HFFc6 (cell line): Measurements from ENCODE around the gene CASP9. TPM values are rescaled to one million over a fixed set of nuclear protein-coding genes. Genes with fewer than 3 reads are reported as not detected.
A peak's percentile ranks its signal among the peaks of the same experiment; 100 is the strongest.

Experiments
- DNase-seq: peaks from one replicate; pipeline ENCODE4 v3.0.0-alpha.2; 2018
- H3K27ac Mint-ChIP-seq: 2 replicates; pipeline ENCODE4 v1.8.0; 2020; ENCODE audit warnings: mild to moderate bottlenecking, mixed read lengths
- H3K27me3 Mint-ChIP-seq: 2 replicates; pipeline ENCODE4 v1.8.0; 2021; ENCODE audit warnings: mild to moderate bottlenecking, moderate library complexity, mixed read lengths; ENCODE audit not compliant: insufficient read depth
- H3K36me3 Mint-ChIP-seq: 2 replicates; pipeline ENCODE4 v1.8.0; 2021; ENCODE audit warnings: low read depth, mixed read lengths
- H3K4me1 Mint-ChIP-seq: 2 replicates; pipeline ENCODE4 v1.8.0; 2020; ENCODE audit warnings: low read depth, mixed read lengths
- H3K4me3 Mint-ChIP-seq: 2 replicates; pipeline ENCODE4 v1.8.0; 2020; ENCODE audit warnings: mild to moderate bottlenecking, moderate library complexity, mixed read lengths
- H3K9me3 Mint-ChIP-seq: 2 replicates; pipeline ENCODE4 v1.8.0; 2020; ENCODE audit warnings: mild to moderate bottlenecking, mixed read lengths
- CTCF ChIP-seq: fragments of 200-600 bp; sonication (generic); IDR thresholded peaks from 2 replicates; pipeline ENCODE4 v1.5.0; 2021; ENCODE audit warnings: antibody characterized with exemption, mild to moderate bottlenecking
- total RNA-seq, 6 experiments: library from RNA; stranded (reverse); fragmentation: NEBNext Ultra II Directional; extraction: Animal tissue kit (Norgen Biotek cat#: 25700); gene quantifications; 2 replicates in 1 of 6; 3 replicates in 5 of 6; pipeline ENCODE4 v1.2.3, GENCODE V29; 2021

The CASP9 gene
- total RNA-seq, 6 experiments from 2014 or later: 7.2 to 8.9 (median 7.8) TPM

DNA sequence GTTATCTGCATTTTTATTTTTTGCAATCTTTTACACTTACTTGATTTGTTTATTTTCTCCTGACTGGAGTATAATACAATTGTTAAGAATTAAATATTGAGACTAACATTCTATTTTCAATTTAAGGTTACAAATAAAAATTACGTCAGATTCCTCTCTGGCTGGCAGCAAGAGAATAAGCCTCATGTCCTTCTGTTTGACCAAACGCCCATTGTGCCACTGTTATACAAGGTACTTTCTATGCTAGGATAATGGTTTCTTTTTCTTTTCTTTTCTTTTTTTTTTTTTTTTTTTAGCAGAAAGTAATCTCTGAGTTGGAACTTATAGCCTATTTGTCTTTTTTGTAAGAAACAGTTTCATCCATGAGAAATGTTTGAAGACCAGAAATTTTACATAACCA lies 22.6 kb upstream of the CASP9 start:
- DNase-seq: no peak
- no peaks in the 10 kb centered on the region for H3K27me3 Mint-ChIP-seq
- H3K4me1 Mint-ChIP-seq: peaks cover 18% of the 10 kb centered on the region
- TF ChIP-seq CTCF: no peak
- no peaks in the 10 kb centered on the region for H3K9me3 Mint-ChIP-seq
- H3K36me3 Mint-ChIP-seq: peaks cover 13% of the 10 kb centered on the region
- no peak overlapping the region for H3K27ac Mint-ChIP-seq
- no peak overlapping the region for H3K4me3 Mint-ChIP-seq

DNA sequence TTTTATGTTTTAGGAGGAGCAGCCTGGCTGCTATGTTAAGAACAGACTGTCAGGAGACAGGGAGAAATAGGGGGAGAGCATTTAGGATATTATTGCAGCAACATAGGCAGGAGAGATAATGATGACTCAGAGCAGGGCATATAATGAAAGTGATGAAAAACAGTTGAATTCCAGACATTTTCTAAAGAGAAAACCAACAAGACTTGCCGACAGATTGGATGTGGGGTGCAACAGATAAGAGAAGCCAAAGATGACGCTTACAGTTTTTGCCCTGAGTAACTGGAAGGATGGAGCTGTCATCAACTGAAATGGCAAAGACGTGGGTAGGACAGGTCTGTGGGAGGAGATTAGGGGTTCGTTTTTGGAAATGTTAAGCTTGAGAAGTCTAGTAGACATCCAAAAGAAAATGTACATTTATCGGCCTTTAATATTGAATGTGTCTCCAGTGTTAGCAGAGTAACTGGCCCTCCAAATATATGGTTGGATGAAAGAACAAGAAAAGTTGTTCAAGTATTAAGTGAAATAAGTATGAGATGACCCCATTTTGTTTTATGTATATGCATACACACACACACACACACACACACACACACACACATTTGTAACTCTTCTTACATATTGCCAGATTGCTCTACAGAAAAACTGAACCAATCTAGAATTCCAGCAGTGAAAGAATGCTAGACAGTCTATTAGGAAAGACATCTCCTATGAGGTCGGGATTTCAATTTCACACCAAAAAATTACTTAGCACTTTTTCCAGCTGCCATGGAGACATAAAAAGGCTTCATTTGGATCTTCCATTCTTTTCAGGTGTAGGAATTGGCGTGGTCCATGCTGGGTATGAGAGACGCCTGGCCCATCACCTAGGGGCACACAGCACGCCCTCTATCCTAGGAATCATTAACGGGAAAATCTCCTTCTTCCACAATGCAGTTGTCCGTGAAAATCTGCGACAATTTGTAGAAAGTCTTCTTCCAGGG lies 19.9 kb upstream of the CASP9 start:
- Mint-ChIP-seq H3K4me1 (peaks cover 24% of the 10 kb centered on the region), H3K9me3 (no peaks in the 10 kb centered on the region), H3K4me3 (no peak overlapping the region), H3K27me3 (no peaks in the 10 kb centered on the region), H3K27ac (peak overlapping the region; percentile 51), H3K36me3 (peaks cover 28% of the 10 kb centered on the region)
- peak; percentile 43 for DNase-seq
- no peak for TF ChIP-seq CTCF

DNA sequence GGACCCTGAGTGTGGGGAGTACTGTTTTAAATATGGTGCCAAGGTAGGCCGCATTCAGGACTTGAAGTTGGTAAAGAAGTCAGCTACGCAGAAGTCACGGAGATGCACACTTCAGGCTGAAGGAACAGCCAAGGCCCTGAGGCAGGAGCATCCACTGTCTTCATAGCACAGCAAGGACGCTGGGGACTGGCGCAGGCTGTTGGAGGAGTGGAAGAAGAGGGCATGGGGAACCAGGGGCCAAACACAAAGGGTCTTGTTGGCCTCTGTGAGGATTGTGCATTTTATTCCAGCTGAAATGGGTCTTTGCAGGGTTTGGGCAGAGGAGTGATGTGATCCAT lies 19.2 kb upstream of the CASP9 start:
- no peak for TF ChIP-seq CTCF
- Mint-ChIP-seq H3K9me3 (no peaks in the 10 kb centered on the region), H3K4me3 (no peak overlapping the region; the same call in 1 of the 2 replicates), H3K4me1 (peaks cover 24% of the 10 kb centered on the region), H3K27me3 (no peaks in the 10 kb centered on the region), H3K36me3 (peaks cover 31% of the 10 kb centered on the region), H3K27ac (peak overlapping the region; percentile 51)
- no peak for DNase-seq

DNA sequence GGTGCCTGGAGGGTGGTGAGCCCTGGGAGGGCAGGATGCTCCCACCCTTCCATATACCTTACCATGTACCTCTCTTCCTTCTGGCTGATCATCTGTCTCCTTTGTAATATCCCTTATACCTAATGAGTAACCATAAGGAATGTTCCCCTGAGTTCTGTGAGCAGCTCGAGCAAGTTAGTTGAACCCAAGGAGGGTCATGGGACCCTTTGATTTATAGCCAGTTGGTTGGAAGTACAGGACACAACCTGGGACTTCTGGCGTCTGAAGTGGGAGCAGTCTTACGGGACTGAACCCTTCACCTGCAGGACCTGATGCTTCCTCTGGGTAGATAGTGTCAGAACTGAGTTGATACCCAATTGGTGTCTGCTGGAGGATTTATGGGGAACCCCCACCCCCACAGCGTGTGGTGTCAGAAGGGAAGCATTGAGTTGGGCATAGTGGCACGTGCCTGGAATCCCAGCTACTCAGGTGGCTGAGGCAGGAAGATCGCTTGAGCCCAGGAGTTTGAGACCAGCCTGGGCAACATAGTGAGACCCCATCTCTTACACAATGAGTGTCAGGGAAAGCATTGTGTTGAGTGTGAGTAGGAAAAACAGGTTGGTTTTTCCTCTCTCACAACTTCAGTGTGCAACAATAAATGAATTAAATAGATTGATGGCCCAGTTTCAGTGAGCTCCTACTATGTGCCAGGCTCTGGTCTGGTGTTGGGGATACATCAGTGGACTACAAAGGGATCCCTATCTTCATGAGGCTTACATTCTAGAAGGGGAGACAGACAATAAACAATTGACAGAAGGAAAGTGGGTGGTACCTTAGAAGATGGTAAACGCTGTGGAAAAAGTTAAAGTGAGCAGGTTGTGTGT lies 18.6 kb upstream of the CASP9 start:
- Mint-ChIP-seq H3K4me1 (peaks cover 24% of the 10 kb centered on the region), H3K27me3 (no peaks in the 10 kb centered on the region), H3K27ac (peak overlapping the region; percentile 51; the same call in 1 of the 2 replicates), H3K4me3 (no peak overlapping the region; the same call in 1 of the 2 replicates), H3K36me3 (peaks cover 25% of the 10 kb centered on the region), H3K9me3 (no peaks in the 10 kb centered on the region)
- DNase-seq: no peak
- TF ChIP-seq CTCF: no peak

GRCh38 chr1:15541231-15541792 lies 17.3 kb upstream of the CASP9 start:
- no peak for TF ChIP-seq CTCF
- H3K36me3 Mint-ChIP-seq: peaks cover 28% of the 10 kb centered on the region
- no peak overlapping the region for H3K4me3 Mint-ChIP-seq
- peaks cover 24% of the 10 kb centered on the region for H3K4me1 Mint-ChIP-seq
- H3K9me3 Mint-ChIP-seq: no peaks in the 10 kb centered on the region
- H3K27me3 Mint-ChIP-seq: no peaks in the 10 kb centered on the region
- H3K27ac Mint-ChIP-seq: no peak overlapping the region
- DNase-seq: no peak
